D721Med (cell line): ENCODE data around the gene ACP4.
"Not testable (repeated sequence)": the region's sequence is repeated elsewhere in the genome, so short reads cannot be mapped to it uniquely, and the experiment has no call there.

Experiments
- DNase-seq: peaks from one replicate; pipeline ENCODE4 v3.0.0; 2011; ENCODE audit warnings: low spot score; ENCODE audit not compliant: insufficient read length
- FAIRE-seq: peaks from 2 replicates; lab custom pipeline; 2011; peaks lifted over from hg19 to GRCh38; lab: Jason Lieb, UNC
- TF ChIP-seq, protein P1 (sequence below): IDR thresholded peaks from 2 replicates; pipeline ENCODE4 v1.5.1; 2012; ENCODE audit warnings: mild to moderate bottlenecking, control low read depth; ENCODE audit not compliant: insufficient read depth; ENCODE audit errors: missing control alignments

The ACP4 gene

DNA sequence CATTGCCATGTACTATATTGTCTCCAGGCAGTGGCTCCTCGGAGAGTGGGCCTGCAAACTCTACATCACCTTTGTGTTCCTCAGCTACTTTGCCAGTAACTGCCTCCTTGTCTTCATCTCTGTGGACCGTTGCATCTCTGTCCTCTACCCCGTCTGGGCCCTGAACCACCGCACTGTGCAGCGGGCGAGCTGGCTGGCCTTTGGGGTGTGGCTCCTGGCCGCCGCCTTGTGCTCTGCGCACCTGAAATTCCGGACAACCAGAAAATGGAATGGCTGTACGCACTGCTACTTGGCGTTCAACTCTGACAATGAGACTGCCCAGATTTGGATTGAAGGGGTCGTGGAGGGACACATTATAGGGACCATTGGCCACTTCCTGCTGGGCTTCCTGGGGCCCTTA, 19.3 kb upstream of the ACP4 start:
- TF ChIP-seq, protein P1, sequence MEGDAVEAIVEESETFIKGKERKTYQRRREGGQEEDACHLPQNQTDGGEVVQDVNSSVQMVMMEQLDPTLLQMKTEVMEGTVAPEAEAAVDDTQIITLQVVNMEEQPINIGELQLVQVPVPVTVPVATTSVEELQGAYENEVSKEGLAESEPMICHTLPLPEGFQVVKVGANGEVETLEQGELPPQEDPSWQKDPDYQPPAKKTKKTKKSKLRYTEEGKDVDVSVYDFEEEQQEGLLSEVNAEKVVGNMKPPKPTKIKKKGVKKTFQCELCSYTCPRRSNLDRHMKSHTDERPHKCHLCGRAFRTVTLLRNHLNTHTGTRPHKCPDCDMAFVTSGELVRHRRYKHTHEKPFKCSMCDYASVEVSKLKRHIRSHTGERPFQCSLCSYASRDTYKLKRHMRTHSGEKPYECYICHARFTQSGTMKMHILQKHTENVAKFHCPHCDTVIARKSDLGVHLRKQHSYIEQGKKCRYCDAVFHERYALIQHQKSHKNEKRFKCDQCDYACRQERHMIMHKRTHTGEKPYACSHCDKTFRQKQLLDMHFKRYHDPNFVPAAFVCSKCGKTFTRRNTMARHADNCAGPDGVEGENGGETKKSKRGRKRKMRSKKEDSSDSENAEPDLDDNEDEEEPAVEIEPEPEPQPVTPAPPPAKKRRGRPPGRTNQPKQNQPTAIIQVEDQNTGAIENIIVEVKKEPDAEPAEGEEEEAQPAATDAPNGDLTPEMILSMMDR: no peak
- FAIRE-seq (no peak), DNase-seq (no peak)

DNA sequence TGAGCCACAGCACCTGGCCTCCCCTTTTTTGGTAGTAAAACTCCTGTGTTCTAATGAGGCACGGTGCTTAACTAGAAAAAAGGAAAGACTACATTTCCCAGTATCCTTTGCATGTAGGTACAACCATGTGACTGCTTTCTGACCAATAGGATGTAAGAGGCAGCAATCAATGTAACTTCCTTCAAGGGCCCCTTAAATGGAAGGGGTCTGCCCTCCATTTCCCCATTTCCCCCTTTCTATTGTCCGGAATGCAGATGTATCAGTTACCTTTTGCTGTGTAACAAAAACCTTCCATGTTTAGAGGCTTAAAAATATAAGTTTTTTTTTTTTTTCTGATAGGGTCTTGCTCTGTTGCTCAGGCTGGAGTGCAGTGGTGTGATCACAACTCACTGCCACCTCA, 17.7 kb upstream of the ACP4 start:
- FAIRE-seq: no peak
- TF ChIP-seq, protein P1: no peak
- no peak for DNase-seq

DNA sequence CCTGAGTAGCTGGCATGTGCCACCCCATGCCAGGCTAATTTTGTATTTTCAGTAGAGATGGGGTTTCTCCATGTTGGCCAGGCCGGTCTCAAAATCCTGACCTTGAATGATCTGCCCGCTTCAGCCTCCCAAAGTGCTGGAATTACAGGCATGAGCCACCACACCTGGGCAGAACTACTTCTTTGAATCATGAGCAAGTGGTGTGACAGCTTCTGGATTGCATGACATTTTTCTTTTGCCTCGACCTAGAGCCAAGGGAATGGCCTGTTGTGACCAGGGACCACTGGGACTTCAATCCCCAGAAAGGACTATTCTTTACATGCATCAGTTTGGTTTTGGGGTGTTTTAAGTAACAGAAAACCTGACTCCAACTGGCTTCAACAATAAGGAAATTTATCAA, 17.3 kb upstream of the ACP4 start:
- FAIRE-seq, DNase-seq: not testable (repeated sequence)

DNA sequence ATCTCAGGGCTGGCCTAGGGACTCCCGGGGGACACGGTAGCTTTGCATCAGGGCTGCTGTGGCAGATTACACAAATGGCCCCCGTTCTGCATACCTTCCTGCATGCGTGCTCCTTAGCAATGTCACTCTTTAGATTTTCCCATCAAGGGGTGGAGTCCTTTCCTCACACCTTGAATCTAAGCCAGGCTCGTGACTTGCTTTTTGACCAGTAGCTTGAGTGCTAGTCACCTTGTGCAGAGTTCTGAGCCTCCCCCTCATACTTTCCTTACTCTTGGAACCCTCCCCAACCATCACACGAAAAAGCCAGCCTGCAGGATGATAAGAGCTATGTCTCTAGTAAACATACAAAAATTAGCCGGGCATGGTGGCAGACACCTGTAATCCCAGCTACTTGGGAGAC, 16.8 kb upstream of the ACP4 start:
- not testable (repeated sequence) for FAIRE-seq, DNase-seq

DNA sequence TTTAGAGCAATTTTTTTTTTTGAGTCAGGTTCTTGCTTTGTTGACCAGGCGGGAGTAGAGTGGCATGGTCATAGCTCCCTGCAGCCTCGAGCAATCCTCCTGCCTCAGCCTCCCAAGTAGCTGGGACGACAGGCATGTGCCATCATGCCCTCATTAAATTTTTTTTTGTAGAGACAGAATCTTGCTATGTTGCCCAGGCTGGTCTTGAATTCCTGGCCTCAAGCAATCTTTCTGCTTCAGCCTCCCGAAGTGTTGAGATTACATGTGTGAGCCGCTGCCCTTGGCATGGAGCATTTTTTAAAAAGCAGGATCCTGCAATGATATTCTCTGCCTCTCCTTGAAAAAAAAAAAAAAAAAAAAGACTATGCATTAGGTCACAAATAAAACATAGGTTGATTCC, 14.1 kb upstream of the ACP4 start:
- no peak for FAIRE-seq

DNA sequence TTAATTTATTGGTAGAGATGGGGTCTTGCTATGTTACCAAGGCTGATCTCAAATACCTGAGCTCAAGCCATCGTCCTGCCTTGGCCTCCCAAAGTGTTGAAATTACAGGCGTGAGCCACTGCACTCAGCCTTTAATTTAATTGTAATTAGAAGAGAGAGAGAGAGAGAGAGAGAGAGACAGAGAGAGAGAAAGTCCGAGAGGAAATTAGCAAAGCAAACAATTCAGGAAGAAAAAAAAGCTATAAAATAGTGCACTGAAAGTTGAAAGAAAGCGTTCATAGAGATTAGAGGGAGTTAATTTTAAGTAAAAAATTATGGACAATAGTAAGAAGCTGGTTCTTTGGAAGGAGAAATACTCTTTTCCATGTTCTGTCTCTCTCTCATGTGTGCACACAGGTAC, 13.0 kb upstream of the ACP4 start:
- TF ChIP-seq, protein P1: no peak
- FAIRE-seq (no peak), DNase-seq (no peak)

More for the DNA sequence above, 14.1 kb upstream of the ACP4 start:
- TF ChIP-seq, protein P1: no peak
- no peak for DNase-seq

DNA sequence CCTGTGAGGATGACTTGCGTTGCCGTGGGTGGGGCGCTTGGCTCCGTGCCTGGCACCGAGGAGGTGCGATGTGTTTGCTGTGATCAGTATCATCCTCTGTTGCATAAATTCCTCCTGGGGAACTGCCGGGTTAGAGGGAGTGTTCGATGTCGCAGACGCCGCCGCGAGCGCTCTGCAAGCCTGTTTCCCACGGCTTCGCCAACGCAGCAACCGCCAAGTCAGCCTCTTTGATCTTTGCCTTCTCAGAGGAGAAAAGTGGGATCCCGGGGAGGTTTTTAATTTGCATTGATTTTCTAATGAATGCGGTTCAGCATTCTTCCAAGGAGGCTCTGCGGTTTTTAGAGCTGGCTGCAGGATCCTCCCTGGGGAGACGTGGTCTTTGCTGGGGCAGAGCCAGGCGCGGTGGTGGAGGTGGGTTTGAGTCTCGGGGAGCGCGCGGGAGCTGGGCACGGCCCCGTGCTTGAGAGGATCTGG, 12.3 kb upstream of the ACP4 start:
- DNase-seq (no peak), FAIRE-seq (no peak)

DNA sequence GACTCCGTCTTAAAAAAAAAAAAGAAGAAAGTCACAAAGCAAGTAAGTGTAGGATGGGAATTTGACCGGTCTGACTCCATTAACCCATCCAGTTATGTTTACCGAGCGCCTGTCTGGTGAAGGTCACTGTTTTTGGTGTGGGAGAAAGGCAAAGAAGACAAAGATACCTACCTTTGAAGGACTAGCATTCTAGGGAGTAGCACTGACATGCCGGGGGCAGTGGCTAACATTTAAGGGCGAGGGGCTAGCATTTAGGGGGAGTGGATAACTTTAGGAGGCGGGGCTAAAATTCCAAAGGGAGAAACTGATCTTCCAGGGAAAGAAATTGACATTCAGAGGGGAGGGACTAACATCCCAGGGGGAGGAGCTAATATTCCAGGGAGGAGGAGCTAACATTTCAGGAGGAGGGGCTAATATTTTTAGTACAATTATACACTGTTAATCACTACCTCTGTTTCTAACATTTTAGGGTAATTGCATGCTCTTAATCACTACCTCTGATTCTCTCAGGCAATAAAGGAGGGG, 11.2 kb upstream of the ACP4 start:
- FAIRE-seq (no peak), DNase-seq (no peak)
- TF ChIP-seq, protein P1: no peak

More for the DNA sequence above, 12.3 kb upstream of the ACP4 start:
- TF ChIP-seq, protein P1: no peak
